ENCODE measurements around the gene TBC1D1.

Gene TBC1D1

GRCh38 chr4:38152721-38153386 lies 262.0 kb downstream of the TBC1D1 start:
- no peak for DNase-seq (ENCODE audit: low spot score)

DNA sequence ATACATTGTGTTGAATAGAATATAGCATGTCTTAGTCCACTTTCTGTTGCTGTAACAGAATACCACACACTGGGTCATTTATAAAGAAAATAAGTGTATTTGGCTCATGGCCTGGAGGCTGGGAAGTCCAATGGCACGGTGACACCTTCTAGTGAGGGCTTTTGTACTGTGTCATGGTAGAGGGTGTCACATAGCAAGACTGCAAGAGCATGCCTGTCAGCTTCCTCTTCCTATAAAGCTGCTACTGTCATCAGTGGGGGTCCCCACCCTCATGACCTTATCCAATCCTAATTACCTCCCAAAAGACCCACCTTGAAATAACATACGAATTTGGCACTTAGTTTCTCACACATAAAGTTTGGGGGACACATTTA lies 262.5 kb downstream of the TBC1D1 start:
- no peak for DNase-seq (ENCODE audit: low spot score)

GRCh38 chr4:38154252-38154651 lies 263.4 kb downstream of the TBC1D1 start:
- DNase-seq (ENCODE audit: low spot score), result no peak

DNA sequence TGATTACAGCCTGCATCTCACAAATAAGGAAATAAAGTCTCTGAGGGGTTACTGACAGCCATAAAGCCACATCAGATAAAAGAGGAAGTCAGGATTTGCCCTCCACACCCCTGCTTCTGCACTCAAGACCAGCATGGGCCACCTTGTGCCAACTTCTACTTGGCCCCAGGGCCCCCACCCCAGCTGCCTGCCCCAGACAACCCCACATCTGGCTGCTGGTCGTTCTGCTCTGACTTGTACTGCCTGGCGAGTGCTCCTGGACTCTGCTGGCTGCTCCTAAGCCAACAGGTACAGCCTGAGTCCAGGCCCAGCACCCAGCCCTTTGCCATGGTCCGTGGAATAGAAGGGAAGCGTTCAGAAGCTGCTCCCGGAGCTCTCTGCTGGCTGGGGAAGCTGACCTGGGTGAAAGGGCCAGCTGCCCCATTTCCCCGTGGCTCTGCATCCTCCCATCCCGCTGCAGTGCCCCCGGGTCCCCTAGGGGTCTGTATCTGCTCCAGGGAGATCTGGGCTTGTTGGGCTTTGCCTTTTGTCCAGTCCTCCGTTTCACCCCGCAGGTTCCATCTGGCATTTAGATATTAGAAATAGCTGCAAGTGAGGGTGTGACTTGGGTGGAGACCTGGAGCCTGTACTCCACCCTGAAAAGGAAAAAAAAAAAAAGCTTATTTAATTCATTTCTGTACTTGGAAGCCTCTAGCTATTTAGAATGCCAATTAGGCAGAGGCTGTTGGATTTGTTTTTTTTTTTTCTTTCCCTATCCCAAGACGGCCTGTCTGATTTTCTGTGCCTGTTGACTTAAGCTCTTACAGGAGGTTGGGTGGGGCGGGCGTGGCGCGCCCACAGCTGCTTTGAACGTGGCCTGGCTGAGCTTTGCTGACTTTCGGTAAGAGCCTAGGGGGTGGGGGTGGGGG lies 264.1 kb downstream of the TBC1D1 start:
- no peak for DNase-seq (ENCODE audit: low spot score)

- no peak for DNase-seq (ENCODE audit: low spot score)
Measured at GRCh38 chr4:38155589-38156294, 264.9 kb downstream of the TBC1D1 start.

GRCh38 chr4:38157592-38157991 lies 266.7 kb downstream of the TBC1D1 start:
- DNase-seq (ENCODE audit: low spot score), result no peak

DNA sequence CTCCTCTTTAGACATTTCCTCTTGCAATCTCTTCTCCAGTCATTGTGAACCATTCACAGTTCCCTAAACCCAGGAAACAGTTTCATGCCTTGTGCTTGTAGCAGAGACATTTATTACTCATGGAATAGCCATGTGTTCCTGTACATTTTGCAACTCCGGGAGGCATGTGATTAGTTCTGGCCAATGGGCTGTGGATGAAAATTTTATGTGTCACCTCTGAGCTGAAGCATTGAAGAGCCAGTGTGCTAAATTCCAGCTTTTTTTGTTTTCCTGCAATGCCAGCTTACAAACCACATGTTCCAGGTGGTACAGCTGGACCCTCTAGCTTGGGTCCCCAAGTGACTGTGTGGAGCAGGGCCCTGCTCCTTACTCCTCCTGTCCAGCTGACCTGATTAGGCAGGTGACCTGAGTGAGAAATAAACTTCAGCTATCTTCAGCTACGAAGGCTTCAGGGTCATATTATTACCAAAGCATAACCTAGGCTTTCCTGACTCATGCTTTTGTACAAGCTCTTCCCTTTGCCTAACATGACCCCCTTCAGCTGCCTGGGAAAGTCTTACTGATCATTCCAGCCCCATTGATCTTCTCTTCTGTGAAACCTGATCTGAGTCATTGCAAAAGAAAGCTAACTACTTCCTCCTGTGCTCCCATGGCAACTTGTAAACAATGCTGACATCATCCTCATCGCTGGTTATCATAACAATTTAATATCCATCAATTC lies 269.8 kb downstream of the TBC1D1 start:
- no peak for DNase-seq (ENCODE audit: low spot score)

- no peak for DNase-seq (ENCODE audit: low spot score)
Measured at GRCh38 chr4:38161208-38162113, 270.6 kb downstream of the TBC1D1 start.

GRCh38 chr4:38162240-38162784 lies 271.4 kb downstream of the TBC1D1 start:
- peak; percentile 58 for DNase-seq (ENCODE audit: low spot score)

DNA sequence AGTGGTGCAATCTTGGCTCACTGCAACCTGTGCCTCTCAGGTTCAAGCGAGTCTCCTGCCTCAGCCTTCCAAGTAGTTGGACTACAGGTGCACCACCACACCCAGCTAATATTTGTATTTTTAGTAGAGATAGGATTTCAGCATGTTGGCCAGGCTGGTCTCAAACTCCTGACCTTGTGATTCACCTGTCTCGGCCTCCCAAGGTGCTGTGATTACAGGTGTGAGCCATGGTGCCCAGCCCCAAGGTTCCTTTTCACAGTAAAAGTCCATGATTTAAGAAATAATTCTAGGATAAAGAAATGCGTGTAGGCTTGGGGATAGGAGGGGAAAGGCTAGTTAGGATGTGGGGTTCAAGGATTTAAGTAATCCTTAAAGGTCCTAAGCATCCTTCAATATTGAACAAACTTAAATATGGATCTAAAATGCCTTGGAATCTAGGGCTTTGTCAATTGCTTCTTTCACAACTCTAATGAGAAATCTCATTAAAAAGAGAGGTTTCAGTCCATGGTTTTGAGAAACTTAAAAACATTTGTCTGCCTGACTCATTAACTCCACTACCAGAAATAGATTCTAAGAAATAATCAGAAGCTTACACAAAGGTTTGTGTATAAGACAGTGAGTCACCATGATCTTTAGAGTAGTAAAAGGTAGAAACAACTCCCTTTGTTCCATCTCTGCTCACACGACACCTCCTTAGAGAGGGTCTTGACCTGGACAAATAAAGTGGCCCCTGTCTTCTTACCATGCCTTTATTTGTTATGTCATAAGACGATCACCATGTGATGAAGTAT lies 272.5 kb downstream of the TBC1D1 start:
- DNase-seq (ENCODE audit: low spot score), result no peak

DNA sequence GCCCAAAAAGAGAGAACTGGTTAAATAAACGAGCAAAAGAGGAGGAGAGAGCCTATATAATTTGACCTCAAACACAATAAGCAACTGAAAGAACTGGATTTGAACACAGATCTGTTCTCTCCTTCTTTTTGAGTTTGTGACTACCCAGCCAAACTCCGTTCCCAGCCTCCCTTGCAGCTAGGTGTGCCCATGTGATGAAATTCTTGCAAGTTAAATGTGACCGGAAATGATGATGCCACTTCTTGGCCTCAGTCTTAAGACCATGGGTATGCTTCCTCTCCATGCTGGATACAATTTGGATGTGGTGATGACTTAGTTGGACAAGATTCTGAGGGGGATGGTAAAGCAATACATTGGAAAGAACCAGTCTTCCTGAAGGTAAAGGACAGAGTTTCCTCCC lies 273.5 kb downstream of the TBC1D1 start:
- DNase-seq (ENCODE audit: low spot score), result no peak

GRCh38 chr4:38166082-38166481 lies 275.2 kb downstream of the TBC1D1 start:
- no peak for DNase-seq (ENCODE audit: low spot score)

DNA sequence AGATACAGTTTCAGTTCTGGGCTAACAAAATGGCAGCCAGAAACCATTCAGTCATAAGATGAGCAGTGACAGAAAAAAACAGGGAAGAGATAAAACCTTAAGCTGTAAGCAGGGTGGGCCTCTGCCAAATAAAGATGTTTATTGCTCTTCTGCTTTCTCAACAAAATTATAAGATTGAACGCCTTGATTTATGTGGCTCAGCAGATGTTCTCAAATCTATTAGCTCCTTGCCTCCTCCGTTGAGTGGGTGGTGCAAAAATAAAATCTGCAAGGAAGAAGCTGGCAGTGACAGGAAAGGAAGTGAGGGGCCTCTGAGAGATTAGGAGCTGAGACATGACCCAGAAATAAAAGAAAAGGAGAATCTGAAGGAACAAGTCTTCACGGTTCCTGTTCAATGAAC lies 275.9 kb downstream of the TBC1D1 start:
- DNase-seq (ENCODE audit: low spot score), result no peak

DNA sequence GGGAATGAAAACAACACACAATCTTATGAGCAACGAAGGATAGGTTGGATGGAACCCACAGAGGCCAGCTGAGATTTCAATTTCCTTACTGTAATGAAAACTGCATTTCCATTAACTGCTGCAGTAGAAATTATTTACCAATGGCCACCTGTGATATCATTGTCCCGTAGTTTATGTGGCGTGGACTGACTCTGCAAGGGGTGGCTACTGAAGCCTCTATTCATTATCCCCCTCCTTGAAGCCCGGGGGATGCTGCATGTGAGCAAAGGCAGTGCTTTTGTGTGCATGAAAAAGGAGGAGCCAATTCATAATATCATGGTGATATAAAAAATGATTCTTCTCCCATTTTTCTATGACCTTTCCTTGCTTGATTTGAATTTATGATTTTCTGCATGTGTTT lies 277.1 kb downstream of the TBC1D1 start:
- no peak for DNase-seq (ENCODE audit: low spot score)

DNA sequence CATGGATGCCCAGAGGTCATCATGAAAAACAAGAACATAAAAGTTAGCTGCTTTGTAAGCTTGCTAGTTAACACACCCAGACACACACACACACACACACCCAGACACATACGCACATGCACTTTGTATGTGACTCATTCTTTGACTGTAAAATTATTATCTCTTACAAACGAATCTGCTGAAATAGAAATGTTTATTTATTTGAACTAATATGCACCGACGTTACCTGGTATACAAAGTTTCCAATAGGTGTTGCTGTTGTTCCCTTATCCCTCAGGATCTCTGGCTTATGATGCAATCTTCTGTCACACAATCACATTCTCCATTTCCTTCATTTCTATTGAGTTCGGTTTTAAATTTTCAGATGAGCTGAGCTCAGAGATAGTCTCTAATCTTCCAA lies 278.6 kb downstream of the TBC1D1 start:
- DNase-seq (ENCODE audit: low spot score), result no peak

- no peak for DNase-seq (ENCODE audit: low spot score)
Measured at GRCh38 chr4:38170338-38171169, 279.7 kb downstream of the TBC1D1 start.

- DNase-seq (ENCODE audit: low spot score), result no peak
Measured at GRCh38 chr4:38172078-38172477, 281.2 kb downstream of the TBC1D1 start.

- no peak for DNase-seq (ENCODE audit: low spot score)
Measured at GRCh38 chr4:38173935-38174518, 283.1 kb downstream of the TBC1D1 start.

GRCh38 chr4:38174801-38175200 lies 283.9 kb downstream of the TBC1D1 start:
- no peak for DNase-seq (ENCODE audit: low spot score)
